SK-N-SH (cell line): ENCODE measurements around the gene MYO16. TPM values are rescaled to one million over a fixed set of nuclear protein-coding genes. Genes with fewer than 3 reads are reported as not detected.

Experiments used
- CTCF ChIA-PET: fragments of 300-600, 350-600 bp; formaldehyde crosslinking; extraction: SDS; loops from one replicate; lab custom pipeline; 2021; lab: Yijun Ruan, JAX
- POLR2A ChIA-PET: fragments of 350-600 bp; sonication (Branson Sonifier 250); formaldehyde crosslinking; extraction: SDS; loops from one replicate; lab custom pipeline; 2020; ENCODE audit warnings: antibody characterized with exemption, inconsistent platforms; lab: Yijun Ruan, JAX
- DNase-seq: peaks from one replicate; pipeline ENCODE4 v3.0.0; 2012
- H2AFZ ChIP-seq: fragments of 200-600 bp; sonication (generic); 2 replicates; pipeline ENCODE4 v1.8.1; 2016; ENCODE audit warnings: antibody characterized with exemption, mild to moderate bottlenecking, low read depth
- H3F3A ChIP-seq: fragments of 200-600 bp; sonication (generic); replicated peaks from 2 replicates; pipeline ENCODE3; 2016; ENCODE audit warnings: antibody characterized with exemption, mild to moderate bottlenecking; ENCODE audit not compliant: insufficient read depth
- H3K27ac ChIP-seq, 2 experiments: fragments of 200-500 bp in 1 of 2; fragments of 200-600 bp in 1 of 2; sonication (Bioruptor generic) in 1 of 2; sonication (generic), shearing (Covaris generic) in 1 of 2; 2 replicates each; pipeline versions ENCODE4 v1.5.1 to v1.6.1; 2014 to 2016; ENCODE audit warnings: low read depth in 2 of 2, inconsistent platforms in 1 of 2, low read length in 1 of 2, mild to moderate bottlenecking in 1 of 2, mixed read lengths in 1 of 2
- H3K27me3 ChIP-seq: fragments of 200-600 bp; sonication (generic), shearing (Covaris generic); 2 replicates; pipeline ENCODE4 v1.6.1; 2016; ENCODE audit warnings: mixed run types; ENCODE audit not compliant: insufficient read depth
- H3K36me3 ChIP-seq, 2 experiments: fragments of 200-500 bp in 1 of 2; fragments of 200-600 bp in 1 of 2; sonication (Bioruptor generic) in 1 of 2; sonication (generic) in 1 of 2; replicated peaks in 1 of 2; 2 replicates each; pipeline versions ENCODE3 to v1.5.1; 2014 to 2016; ENCODE audit warnings: low read length in 1 of 2, mild to moderate bottlenecking in 1 of 2; ENCODE audit not compliant: insufficient read depth in 2 of 2, control insufficient read depth in 1 of 2
- H3K4me1 ChIP-seq, 2 experiments: fragments of 200-500 bp in 1 of 2; fragments of 200-600 bp in 1 of 2; sonication (Bioruptor generic) in 1 of 2; sonication (generic), shearing (Covaris generic) in 1 of 2; 2 replicates each; pipeline versions ENCODE4 v1.5.1 to v1.6.1; 2014 to 2016; ENCODE audit warnings: low read depth in 1 of 2, low read length in 1 of 2, mixed run types in 1 of 2; ENCODE audit not compliant: insufficient read depth in 2 of 2, control insufficient read depth in 1 of 2
- H3K4me2 ChIP-seq: fragments of 200-600 bp; sonication (generic), shearing (Covaris generic); 2 replicates; pipeline ENCODE4 v1.6.1; 2017; ENCODE audit warnings: mixed run types
- H3K4me3 ChIP-seq, 2 experiments: fragments of 200-500 bp in 1 of 2; fragments of 200-600 bp in 1 of 2; sonication (Bioruptor generic) in 1 of 2; sonication (generic), shearing (Covaris generic) in 1 of 2; 2 replicates each; pipeline versions ENCODE4 v1.5.1 to v1.8.1; 2014 to 2016; ENCODE audit warnings: low read depth in 2 of 2, inconsistent platforms in 1 of 2, low read length in 1 of 2, mild to moderate bottlenecking in 1 of 2, mixed read lengths in 1 of 2, moderate library complexity in 1 of 2
- H3K79me2 ChIP-seq: fragments of 200-600 bp; sonication (generic); 2 replicates; pipeline ENCODE4 v1.8.1; 2017; ENCODE audit warnings: mild to moderate bottlenecking; ENCODE audit not compliant: insufficient read depth
- H3K9ac ChIP-seq: fragments of 200-600 bp; sonication (generic); 2 replicates; pipeline ENCODE4 v1.6.1; 2017; ENCODE audit warnings: mixed run types
- H3K9me2 ChIP-seq: fragments of 200-600 bp; sonication (generic); 2 replicates; pipeline ENCODE4 v1.6.1; 2017; ENCODE audit warnings: mixed run types
- H3K9me3 ChIP-seq: fragments of 200-600 bp; sonication (generic); 2 replicates; pipeline ENCODE4 v1.6.1; 2017; ENCODE audit warnings: mixed run types, mild to moderate bottlenecking, moderate library complexity
- H4K20me1 ChIP-seq: fragments of 200-600 bp; sonication (generic); 2 replicates; pipeline ENCODE4 v1.6.1; 2017; ENCODE audit warnings: mild to moderate bottlenecking, mixed run types; ENCODE audit not compliant: insufficient read depth
- EP300 ChIP-seq, 2 experiments: IDR thresholded peaks; 2 replicates each; pipeline versions ENCODE4 v1.4.0 to v1.6.1; 2012; ENCODE audit warnings: borderline replicate concordance in 1 of 2, low read depth in 1 of 2, low read length in 1 of 2
- EZH2phosphoT487 ChIP-seq: fragments of 200-600 bp; sonication (generic); IDR thresholded peaks from 2 replicates; pipeline ENCODE4 v1.6.1; 2017; ENCODE audit warnings: low read depth, mixed run types, mild to moderate bottlenecking, antibody characterized with exemption, moderate library complexity, borderline replicate concordance
- FOSL2 ChIP-seq: IDR thresholded peaks from 2 replicates; pipeline ENCODE4 v1.4.0; 2012; ENCODE audit warnings: low read depth, mild to moderate bottlenecking, moderate library complexity, borderline replicate concordance
- GABPA ChIP-seq: IDR thresholded peaks from 2 replicates; pipeline ENCODE4 v1.4.0; 2012; ENCODE audit warnings: low read depth, mild to moderate bottlenecking
- GATA2 ChIP-seq: sonication (generic); formaldehyde crosslinking; IDR thresholded peaks from 2 replicates; pipeline ENCODE4 v1.5.0; 2020; ENCODE audit warnings: mild to moderate bottlenecking, missing genetic modification reagents
- JUND ChIP-seq: IDR thresholded peaks from 2 replicates; pipeline ENCODE4 v1.4.0; 2012
- NFIC ChIP-seq: IDR thresholded peaks from 2 replicates; pipeline ENCODE4 v1.4.0; 2012; ENCODE audit warnings: borderline replicate concordance
- POLR2AphosphoS5 ChIP-seq: IDR thresholded peaks from 2 replicates; pipeline ENCODE4 v1.6.1; 2012; ENCODE audit warnings: low read depth, low read length
- RCOR1 ChIP-seq: fragments of 150-350 bp; IDR thresholded peaks from 2 replicates; pipeline ENCODE4 v1.6.1; 2017; ENCODE audit warnings: antibody characterized with exemption, low read length
- RFX5 ChIP-seq: IDR thresholded peaks from 2 replicates; pipeline ENCODE4 v1.6.1; 2012; ENCODE audit warnings: mild to moderate bottlenecking, improper control_type of control experiment, low read length
- RXRA ChIP-seq: IDR thresholded peaks from 2 replicates; pipeline ENCODE4 v1.4.0; 2012; ENCODE audit warnings: low read depth, mild to moderate bottlenecking, borderline replicate concordance
- WGBS: methylation state at CpG from one replicate; pipeline ENCODE4 v1.1.6; 2017; ENCODE audit warnings: low lambda C conversion rate; 5-methylcytosine and 5-hydroxymethylcytosine counted together
- polyA plus RNA-seq, 3 experiments: library from polyadenylated mRNA; depleted of rRNA; stranded (reverse); fragments of >200 nt; gene quantifications; 2 replicates each; pipeline ENCODE4 v1.2.3, GENCODE V29; 2012
- TF ChIP-seq, protein P1 (sequence below): IDR thresholded peaks from 2 replicates; pipeline ENCODE4 v1.6.1; 2012; ENCODE audit warnings: mild to moderate bottlenecking, low read depth, low read length, moderate library complexity
- TF ChIP-seq, protein P2 (sequence below): fragments of 150-350 bp; IDR thresholded peaks from 2 replicates; pipeline ENCODE4 v1.6.1; 2016; ENCODE audit warnings: mild to moderate bottlenecking, low read depth, low read length

The MYO16 gene
- polyA plus RNA-seq, 1 of the 3 experiments (the other 2 are of a cell fraction) = 0.07 TPM

DNA sequence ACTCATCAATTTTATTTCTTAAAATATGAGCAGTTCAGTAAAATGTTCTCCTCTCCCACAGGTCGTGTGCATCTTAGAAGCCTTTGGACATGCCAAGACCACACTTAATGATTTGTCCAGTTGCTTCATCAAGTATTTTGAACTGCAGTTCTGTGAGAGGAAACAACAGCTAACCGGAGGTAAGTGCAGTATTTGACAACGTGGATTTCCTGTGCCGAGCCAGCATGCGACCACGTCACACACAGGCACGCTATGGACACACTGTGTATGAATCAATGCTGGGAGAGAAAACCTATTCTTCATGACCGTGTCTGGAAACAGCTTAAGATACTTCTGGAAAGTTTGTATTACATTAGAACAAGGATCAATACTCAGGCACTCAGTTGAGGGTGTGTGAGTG is 268.5 kb downstream of the MYO16 start:
- peaks cover 0 to 3% of the 10 kb centered on the region in 2 experiments; a peak in 1 of 4 replicates for H3K4me1 ChIP-seq
- H3K9ac ChIP-seq = no peak overlapping the region
- no peaks in the 10 kb centered on the region for H4K20me1 ChIP-seq
- TF ChIP-seq GABPA (no peak), RXRA (no peak), NFIC (no peak), POLR2AphosphoS5 (no peak), EZH2phosphoT487 (no peak), GATA2 (no peak), RCOR1 (no peak), RFX5 (no peak), JUND (no peak), EP300 (IDR thresholded peaks at IDR 0.05; ENCODE audit: borderline replicate concordance in 1 of 2, low read depth in 1 of 2, low read length in 1 of 2) (no peak), FOSL2 (no peak)
- TF ChIP-seq, protein P1, sequence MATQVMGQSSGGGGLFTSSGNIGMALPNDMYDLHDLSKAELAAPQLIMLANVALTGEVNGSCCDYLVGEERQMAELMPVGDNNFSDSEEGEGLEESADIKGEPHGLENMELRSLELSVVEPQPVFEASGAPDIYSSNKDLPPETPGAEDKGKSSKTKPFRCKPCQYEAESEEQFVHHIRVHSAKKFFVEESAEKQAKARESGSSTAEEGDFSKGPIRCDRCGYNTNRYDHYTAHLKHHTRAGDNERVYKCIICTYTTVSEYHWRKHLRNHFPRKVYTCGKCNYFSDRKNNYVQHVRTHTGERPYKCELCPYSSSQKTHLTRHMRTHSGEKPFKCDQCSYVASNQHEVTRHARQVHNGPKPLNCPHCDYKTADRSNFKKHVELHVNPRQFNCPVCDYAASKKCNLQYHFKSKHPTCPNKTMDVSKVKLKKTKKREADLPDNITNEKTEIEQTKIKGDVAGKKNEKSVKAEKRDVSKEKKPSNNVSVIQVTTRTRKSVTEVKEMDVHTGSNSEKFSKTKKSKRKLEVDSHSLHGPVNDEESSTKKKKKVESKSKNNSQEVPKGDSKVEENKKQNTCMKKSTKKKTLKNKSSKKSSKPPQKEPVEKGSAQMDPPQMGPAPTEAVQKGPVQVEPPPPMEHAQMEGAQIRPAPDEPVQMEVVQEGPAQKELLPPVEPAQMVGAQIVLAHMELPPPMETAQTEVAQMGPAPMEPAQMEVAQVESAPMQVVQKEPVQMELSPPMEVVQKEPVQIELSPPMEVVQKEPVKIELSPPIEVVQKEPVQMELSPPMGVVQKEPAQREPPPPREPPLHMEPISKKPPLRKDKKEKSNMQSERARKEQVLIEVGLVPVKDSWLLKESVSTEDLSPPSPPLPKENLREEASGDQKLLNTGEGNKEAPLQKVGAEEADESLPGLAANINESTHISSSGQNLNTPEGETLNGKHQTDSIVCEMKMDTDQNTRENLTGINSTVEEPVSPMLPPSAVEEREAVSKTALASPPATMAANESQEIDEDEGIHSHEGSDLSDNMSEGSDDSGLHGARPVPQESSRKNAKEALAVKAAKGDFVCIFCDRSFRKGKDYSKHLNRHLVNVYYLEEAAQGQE = no peak
- TF ChIP-seq, protein P2, sequence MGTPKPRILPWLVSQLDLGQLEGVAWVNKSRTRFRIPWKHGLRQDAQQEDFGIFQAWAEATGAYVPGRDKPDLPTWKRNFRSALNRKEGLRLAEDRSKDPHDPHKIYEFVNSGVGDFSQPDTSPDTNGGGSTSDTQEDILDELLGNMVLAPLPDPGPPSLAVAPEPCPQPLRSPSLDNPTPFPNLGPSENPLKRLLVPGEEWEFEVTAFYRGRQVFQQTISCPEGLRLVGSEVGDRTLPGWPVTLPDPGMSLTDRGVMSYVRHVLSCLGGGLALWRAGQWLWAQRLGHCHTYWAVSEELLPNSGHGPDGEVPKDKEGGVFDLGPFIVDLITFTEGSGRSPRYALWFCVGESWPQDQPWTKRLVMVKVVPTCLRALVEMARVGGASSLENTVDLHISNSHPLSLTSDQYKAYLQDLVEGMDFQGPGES = no peak
- ChIA-PET CTCF (interaction anchor here (0.6 to 6.6 kb wide), 16 partner anchors 7 to 629 kb away, joined by 3 to 129 read pairs (median 4); no protein-coding TSS in a partner anchor), POLR2A (no interaction called here)
- no peak overlapping the region for H3K4me3 ChIP-seq
- H3K36me3 ChIP-seq = no peaks in the 10 kb centered on the region
- 51% methylated on average over 8 of the region's 8 CpGs for WGBS
- peaks cover 4% of the 10 kb centered on the region for H3F3A ChIP-seq
- H3K4me2 ChIP-seq = no peak overlapping the region
- peak overlapping the region; percentile 46; the same call in 1 of the 2 replicates for H2AFZ ChIP-seq
- H3K9me3 ChIP-seq = no peaks in the 10 kb centered on the region
- no peaks in the 10 kb centered on the region for H3K9me2 ChIP-seq
- no peaks in the 10 kb centered on the region for H3K79me2 ChIP-seq
- no peak for DNase-seq
- no peak overlapping the region for H3K27ac ChIP-seq
- no peaks in the 10 kb centered on the region for H3K27me3 ChIP-seq
